Right lobe of liver (tissue), 6 donors: ENCODE data around the gene KRTAP10-1. TPM values are rescaled to one million over a fixed set of nuclear protein-coding genes. Genes with fewer than 3 reads are reported as not detected.
"Not testable (repeated sequence)": the region's sequence is repeated elsewhere in the genome, so short reads cannot be mapped to it uniquely, and the experiment has no call there.

Experiments used
- ATAC-seq, 4 donors: fragments of 200-7000 bp; cut with Tn5 transposase; one replicate each; pipeline ENCODE4 v1.9.1; 2020; ENCODE audit warnings: mild to moderate bottlenecking in 4 of 4, moderate library complexity in 4 of 4
- DNase-seq, 3 donors: peaks; one replicate each; pipeline ENCODE4 v3.0.0-alpha.2; 2020
- H3K27ac ChIP-seq, 3 donors: fragments of 200-600 bp; one replicate each; pipeline ENCODE4 v1.8.0; 2022
- H3K27me3 ChIP-seq, 2 donors: fragments of 200-600 bp; one replicate each; pipeline ENCODE4 v1.8.0; 2022
- H3K36me3 ChIP-seq, 4 donors: fragments of 200-600 bp; sonication (generic) in 1 of 4; one replicate each; pipeline versions ENCODE4 v1.5.1 to v1.8.0; 2017 to 2022; ENCODE audit warnings: control low read depth in 1 of 4
- H3K4me1 ChIP-seq, 4 donors: fragments of 200-600 bp; sonication (generic) in 1 of 4; one replicate each; pipeline versions ENCODE4 v1.5.1 to v1.8.0; 2017 to 2022; ENCODE audit warnings: control low read depth in 1 of 4
- H3K4me3 ChIP-seq, 3 donors: fragments of 200-600 bp; one replicate each; pipeline ENCODE4 v1.8.0; 2022
- H3K9me3 ChIP-seq, 4 donors: fragments of 200-600 bp; sonication (generic) in 1 of 4; one replicate each; pipeline versions ENCODE4 v1.5.1 to v1.8.0; 2017 to 2022; ENCODE audit warnings: control low read depth in 1 of 4
- CTCF ChIP-seq, 4 donors: fragments of 200-600 bp in 3 of 4; fragments of 450-650 bp in 1 of 4; IDR thresholded peaks; one replicate each; pipeline versions ENCODE4 v1.5.1 to v1.8.0; 2016 to 2022; ENCODE audit warnings: antibody characterized with exemption in 4 of 4, mild to moderate bottlenecking in 2 of 4
- POLR2A ChIP-seq: fragments of 450-650 bp; IDR thresholded peaks from one replicate; pipeline ENCODE4 v1.6.1; 2017; ENCODE audit warnings: antibody characterized with exemption, mild to moderate bottlenecking
- WGBS: methylation state at CpG from one replicate; pipeline ENCODE4 v1.1.6; 2018; ENCODE audit warnings: low coverage, low lambda C conversion rate; ENCODE audit not compliant: insufficient coverage; ENCODE audit errors: missing lambda C conversion rate; 5-methylcytosine and 5-hydroxymethylcytosine counted together
- intact Hi-C, 2 donors: fragments of 100-400 bp; cut with DNase I; formaldehyde crosslinking; loops; one replicate each; pipeline versions ENCODE4 v1.11.2 to v1.14.1; 2022
- total RNA-seq, 6 experiments: library from RNA; depleted of rRNA in 2 of 6; stranded (reverse); fragments of >200 nt in 2 of 6; fragmentation: NEBNext Ultra II Directional in 3 of 6; extraction: Animal tissue kit (Norgen Biotek cat#: 25700) in 3 of 6; gene quantifications; one replicate each; pipeline versions ENCODE4 v1.1.0 to v1.2.4, GENCODE V29; 2016 to 2023
- donor health status: DM: no; HTN: yes; CAD: no.
- donor health status: DM: no; HTN: no; CAD: no.
- donor health status: DM: no; HTN: no; CAD: no.
- donor health status: DM: no; HTN: yes; CAD: no.
- donor health status: DM: no; HTN: yes; CAD: no.

The KRTAP10-1 gene
- total RNA-seq, 6 experiments from 2014 or later, result not detected

- 53% methylated on average over 5 of the region's 5 CpGs for WGBS
Observed at GRCh38 chr21:44558695-44559094, 18.7 kb upstream of the KRTAP10-1 start, which contains the start of gene KRTAP10-3. KRTAP10-3 (minus strand) TSS chr21:44558795; CDS start chr21:44558715, 80 bp downstream.

GRCh38 chr21:44558329-44558675, 18.3 kb upstream of the KRTAP10-1 start:
- H3K4me3 ChIP-seq, ATAC-seq, H3K27me3 ChIP-seq, DNase-seq, H3K36me3 ChIP-seq, intact Hi-C loops, H3K9me3 ChIP-seq, H3K4me1 ChIP-seq, H3K27ac ChIP-seq: not testable (repeated sequence)
- 20% methylated on average over 2 of the region's 10 CpGs for WGBS

More at GRCh38 chr21:44558695-44559094, 18.7 kb upstream of the KRTAP10-1 start, which contains the start of gene KRTAP10-3:
- Histone ChIP-seq H3K27me3 (no peaks in the 10 kb centered on the region), H3K4me3 (no peak within 1 kb of the TSS), H3K36me3 (no peaks in the 10 kb centered on the region), H3K9me3 (no peaks in the 10 kb centered on the region), H3K27ac (no peak within 1 kb of the TSS), H3K4me1 (no peaks in the 10 kb centered on the region)
- TF ChIP-seq POLR2A, result no peak
- no peak for TF ChIP-seq CTCF (IDR thresholded peaks at IDR 0.05)
- ATAC-seq, result no peak
- intact Hi-C loops, result no loop called here
- no peak for DNase-seq

GRCh38 chr21:44557491-44558328, 17.7 kb upstream of the KRTAP10-1 start:
- Histone ChIP-seq H3K27me3 (no peaks in the 10 kb centered on the region), H3K36me3 (no peaks in the 10 kb centered on the region), H3K4me3 (no peak overlapping the region), H3K27ac (no peak overlapping the region), H3K4me1 (no peaks in the 10 kb centered on the region), H3K9me3 (no peaks in the 10 kb centered on the region)
- intact Hi-C loops, result no loop called here
- 39% methylated on average over 21 of the region's 30 CpGs for WGBS
- DNase-seq, result no peak
- TF ChIP-seq POLR2A, result no peak
- no peak for TF ChIP-seq CTCF (IDR thresholded peaks at IDR 0.05)
- ATAC-seq, result peak in 1 of 4 donors; percentile 44

- 66% methylated on average over 9 of the region's 9 CpGs for WGBS
- H3K27me3 ChIP-seq, result no peaks in the 10 kb centered on the region
- H3K27ac ChIP-seq, result no peak overlapping the region
- DNase-seq (no peak), ATAC-seq (no peak)
- H3K4me1 ChIP-seq, result no peaks in the 10 kb centered on the region
- H3K9me3 ChIP-seq, result no peaks in the 10 kb centered on the region
- intact Hi-C loops, result no loop called here
- no peaks in the 10 kb centered on the region for H3K36me3 ChIP-seq
- H3K4me3 ChIP-seq, result no peak overlapping the region
- TF ChIP-seq CTCF (IDR thresholded peaks at IDR 0.05), result no peak
- TF ChIP-seq POLR2A, result no peak
Observed at GRCh38 chr21:44556879-44557278, 16.9 kb upstream of the KRTAP10-1 start.

GRCh38 chr21:44555200-44555875, 15.3 kb upstream of the KRTAP10-1 start:
- Histone ChIP-seq H3K36me3 (no peaks in the 10 kb centered on the region), H3K27me3 (no peaks in the 10 kb centered on the region), H3K4me1 (no peaks in the 10 kb centered on the region), H3K9me3 (no peaks in the 10 kb centered on the region), H3K4me3 (no peak overlapping the region), H3K27ac (no peak overlapping the region)
- intact Hi-C loops, result no loop called here
- DNase-seq (no peak), ATAC-seq (no peak)
- no peak for TF ChIP-seq POLR2A
- no peak for TF ChIP-seq CTCF (IDR thresholded peaks at IDR 0.05)
- 60% methylated on average over 7 of the region's 13 CpGs for WGBS
